Esophagus squamous epithelium (tissue), 5 donors: Measurements from ENCODE around the gene LY6G6D. TPM values are rescaled to one million over a fixed set of nuclear protein-coding genes. Genes with fewer than 3 reads are reported as not detected.

Experiments used
- DNase-seq: peaks from one replicate; lab custom pipeline; 2025; lab: John Stamatoyannopoulos, UW
- H3K27ac ChIP-seq, 4 donors: fragments of 200-600 bp; sonication (generic); one replicate each; pipeline ENCODE4 v1.5.1; 2016 to 2019; ENCODE audit warnings: mild to moderate bottlenecking in 1 of 4
- H3K27me3 ChIP-seq, 4 donors: fragments of 200-600 bp; sonication (generic); 1 replicate in 3 of 4; 2 replicates in 1 of 4; pipeline versions ENCODE4 v1.5.1 to v1.6.0; 2017 to 2021; ENCODE audit warnings: antibody characterized with exemption in 1 of 4
- H3K36me3 ChIP-seq, 3 donors: fragments of 200-600 bp; sonication (generic); one replicate each; pipeline ENCODE4 v1.5.1; 2016 to 2019
- H3K4me1 ChIP-seq, 3 donors: fragments of 200-600 bp; sonication (generic); one replicate each; pipeline ENCODE4 v1.5.1; 2017 to 2019
- H3K4me3 ChIP-seq, 4 donors: fragments of 200-600 bp; sonication (generic); 1 replicate in 3 of 4; 2 replicates in 1 of 4; pipeline ENCODE4 v1.5.1; 2016 to 2019; ENCODE audit warnings: mild to moderate bottlenecking in 2 of 4, moderate library complexity in 1 of 4
- H3K9me3 ChIP-seq, 3 donors: fragments of 200-600 bp; sonication (generic); one replicate each; pipeline ENCODE4 v1.5.1; 2016 to 2019
- CTCF ChIP-seq, 6 experiments: fragments of 450-650 bp in 4 of 6; fragments of 200-600 bp in 2 of 6; sonication (generic) in 2 of 6; IDR thresholded peaks; one replicate each; pipeline ENCODE4 v1.5.1; 2016 to 2019; ENCODE audit warnings: antibody characterized with exemption in 6 of 6, mild to moderate bottlenecking in 4 of 6, moderate library complexity in 4 of 6
- POLR2A ChIP-seq, 4 donors: fragments of 450-650 bp; IDR thresholded peaks; one replicate each; pipeline ENCODE4 v1.6.1; 2017; ENCODE audit warnings: antibody characterized with exemption in 4 of 4, mild to moderate bottlenecking in 4 of 4, moderate library complexity in 3 of 4
- WGBS, 2 donors: methylation state at CpG; one replicate each; pipeline ENCODE4 v1.1.5; 2018; 5-methylcytosine and 5-hydroxymethylcytosine counted together
- intact Hi-C: fragments of 100-400 bp; cut with DNase I; formaldehyde crosslinking; loops from one replicate; pipeline ENCODE4 v1.15.0; 2022
- small RNA-seq, 4 donors: library from RNA; depleted of rRNA; stranded (forward); fragments of <200 nt; gene quantifications; one replicate each; pipeline ENCODE3, GENCODE V24; 2016
- total RNA-seq, 4 donors: library from RNA; depleted of rRNA; stranded (reverse); fragments of >200 nt; gene quantifications; one replicate each; pipeline ENCODE4 v1.1.0, GENCODE V29; 2016
- donor health status: DM: yes; HTN: yes; CAD: no.

Gene LY6G6D
- total RNA-seq, 4 donors from 2014 or later = not detected

- no peaks in the 10 kb centered on the region for H3K9me3 ChIP-seq
- WGBS, 2 donors = 67% methylated on average over 11 to 22 of the region's 42 CpGs
- H3K27me3 ChIP-seq = no peaks in the 10 kb centered on the region
- TF ChIP-seq POLR2A (IDR thresholded peaks at IDR 0.05) (no peak), CTCF (IDR thresholded peaks at IDR 0.05) (no peak)
- no peak overlapping the region for H3K27ac ChIP-seq
- peaks cover 0 to 10% (median 0%) of the 10 kb centered on the region in 3 donors for H3K36me3 ChIP-seq
- H3K4me1 ChIP-seq = peaks cover 3 to 40% (median 3%) of the 10 kb centered on the region in 3 donors
- no peak for DNase-seq
- H3K4me3 ChIP-seq = peak overlapping the region in 3 of 4 donors; percentile 5 to 52 (median 20)
- intact Hi-C loops = loop anchor here (5.0 kb wide), 1 partner anchor 89 kb away; no protein-coding TSS in a partner anchor
Measured at GRCh38 chr6:31765910-31766794, 51.0 kb downstream of the LY6G6D start.

- TF ChIP-seq CTCF (IDR thresholded peaks at IDR 0.05) (no peak), POLR2A (IDR thresholded peaks at IDR 0.05) (no peak)
- no peak overlapping the region for H3K27ac ChIP-seq
- DNase-seq = no peak
- intact Hi-C loops = loop anchor here (5.0 kb wide), 1 partner anchor 90 kb away; no protein-coding TSS in a partner anchor
- H3K9me3 ChIP-seq = no peaks in the 10 kb centered on the region
- peaks cover 3 to 40% (median 3%) of the 10 kb centered on the region in 3 donors for H3K4me1 ChIP-seq
- H3K4me3 ChIP-seq = no peak overlapping the region
- WGBS, 2 donors = 70 to 89% methylated on average over 3 to 6 of the region's 6 CpGs
- no peaks in the 10 kb centered on the region for H3K27me3 ChIP-seq
- H3K36me3 ChIP-seq = peaks cover 0 to 2% (median 0%) of the 10 kb centered on the region in 3 donors
Measured at GRCh38 chr6:31767096-31767645, 52.0 kb downstream of the LY6G6D start.

Small RNA genes within 50 kb of the gene (small RNA-seq; reads per million reads assigned to genes)
- 0 reads per million in 4 donors for gene LY6G6D
- gene MIR4646 = 0 to 0.07 (median 0) reads per million in 4 donors
- gene MSH5-SAPCD1 = 0 reads per million in 4 donors
- gene RNU6-850P = 0 reads per million in 4 donors
- 0 reads per million in 4 donors for gene SAPCD1

Other genes with a start within 250 kb of the LY6G6D start
- 1 to 10 TPM in 3 of 4 donors, under 1 TPM in 1; 0.23 to 2.6 (median 2.1) TPM for gene MICB, start 217.2 kb upstream of the LY6G6D start, total RNA-seq
- not detected for gene MCCD1, start 186.4 kb upstream of the LY6G6D start, total RNA-seq
- gene DDX39B, start 173.3 kb upstream of the LY6G6D start, total RNA-seq = 100 to 1,000 TPM; 173 to 320 (median 259) TPM
- 1 to 10 TPM in 1 of 4 donors, under 1 TPM in 1, not detected in 2; 0.21 to 2.1 TPM for gene ATP6V1G2, start 168.7 kb upstream of the LY6G6D start, total RNA-seq
- 10 to 100 TPM in 3 of 4 donors, 1 to 10 TPM in 1; 7.8 to 25.2 (median 16.7) TPM for gene NFKBIL1, start 167.7 kb upstream of the LY6G6D start, total RNA-seq
- not detected for gene LTA, start 143.1 kb upstream of the LY6G6D start, total RNA-seq
- under 1 TPM in 3 of 4 donors, not detected in 1; 0.27 to 0.95 (median 0.61) TPM for gene TNF, start 139.8 kb upstream of the LY6G6D start, total RNA-seq
- 1 to 10 TPM in 2 of 4 donors, under 1 TPM in 2; 0.53 to 2.3 (median 1.1) TPM for gene LTB, start 132.9 kb upstream of the LY6G6D start, total RNA-seq
- 10 to 100 TPM in 1 of 4 donors, 1 to 10 TPM in 1, under 1 TPM in 1, not detected in 1; 0.49 to 50.4 (median 5.1) TPM for gene LST1, start 129.1 kb upstream of the LY6G6D start, total RNA-seq
- gene NCR3, start 122.3 kb upstream of the LY6G6D start, total RNA-seq = not detected
- gene AIF1, start 100.1 kb upstream of the LY6G6D start, total RNA-seq = 10 to 100 TPM in 2 of 4 donors, 1 to 10 TPM in 2; 2.4 to 30.7 (median 15.1) TPM
- gene PRRC2A, start 94.6 kb upstream of the LY6G6D start, total RNA-seq = 10 to 100 TPM; 42.8 to 84.9 (median 67.7) TPM
- gene BAG6, start 62.7 kb upstream of the LY6G6D start, total RNA-seq = 100 to 1,000 TPM; 129 to 217 (median 163) TPM
- 1 to 10 TPM in 2 of 4 donors, under 1 TPM in 2; 0.67 to 2.1 (median 1.1) TPM for gene APOM, start 59.5 kb upstream of the LY6G6D start, total RNA-seq
- 10 to 100 TPM; 28.8 to 34.4 (median 31.7) TPM for gene C6orf47, start 54.6 kb upstream of the LY6G6D start, total RNA-seq
- gene GPANK1, start 50.4 kb upstream of the LY6G6D start, total RNA-seq = 10 to 100 TPM in 2 of 4 donors, 1 to 10 TPM in 2; 6.9 to 16.0 (median 10.9) TPM
- 100 to 1,000 TPM; 155 to 204 (median 186) TPM for gene CSNK2B, start 49.3 kb upstream of the LY6G6D start, total RNA-seq
- gene LY6G5B, start 45.4 kb upstream of the LY6G6D start, total RNA-seq = 1 to 10 TPM in 3 of 4 donors, under 1 TPM in 1; 0.70 to 9.5 (median 4.5) TPM
- gene LY6G5C, start 34.3 kb upstream of the LY6G6D start, total RNA-seq = under 1 TPM in 2 of 4 donors, not detected in 2; 0.57 to 0.83 TPM
- gene ABHD16A, start 12.0 kb upstream of the LY6G6D start, total RNA-seq = 10 to 100 TPM; 38.5 to 43.3 (median 40.1) TPM
- gene LY6G6F, start 8.5 kb upstream of the LY6G6D start, total RNA-seq = not detected
- gene LY6G6C, start 6.4 kb downstream of the LY6G6D start, total RNA-seq = 10 to 100 TPM in 1 of 4 donors, 1 to 10 TPM in 2, under 1 TPM in 1; 0.53 to 14.6 (median 2.4) TPM
- gene MPIG6B, start 8.0 kb downstream of the LY6G6D start, total RNA-seq = 1 to 10 TPM in 1 of 4 donors, under 1 TPM in 3; 0.12 to 1.4 (median 0.73) TPM
- 10 to 100 TPM; 16.4 to 59.3 (median 28.2) TPM for gene DDAH2, start 14.0 kb downstream of the LY6G6D start, total RNA-seq
- 100 to 1,000 TPM; 289 to 440 (median 365) TPM for gene CLIC1, start 21.2 kb downstream of the LY6G6D start, total RNA-seq
- 1 to 10 TPM; 2.3 to 7.9 (median 6.8) TPM for gene MSH5, start 24.7 kb downstream of the LY6G6D start, total RNA-seq
- gene SAPCD1, start 47.3 kb downstream of the LY6G6D start, total RNA-seq = 1 to 10 TPM in 2 of 4 donors, under 1 TPM in 2; 0.45 to 2.9 (median 1.1) TPM
- under 1 TPM; 0.22 to 0.80 (median 0.58) TPM for gene VWA7, start 62.0 kb downstream of the LY6G6D start, total RNA-seq
- 10 to 100 TPM; 35.0 to 72.3 (median 45.5) TPM for gene VARS1, start 80.4 kb downstream of the LY6G6D start, total RNA-seq
- 10 to 100 TPM; 27.1 to 70.8 (median 36.6) TPM for gene LSM2, start 91.6 kb downstream of the LY6G6D start, total RNA-seq
- under 1 TPM; 0.35 to 0.97 (median 0.57) TPM for gene HSPA1L, start 99.9 kb downstream of the LY6G6D start, total RNA-seq
- gene HSPA1A, start 100.2 kb downstream of the LY6G6D start, total RNA-seq = 100 to 1,000 TPM; 158 to 362 (median 223) TPM
- gene HSPA1B, start 112.4 kb downstream of the LY6G6D start, total RNA-seq = 100 to 1,000 TPM; 209 to 553 (median 252) TPM
- gene NEU1, start 147.5 kb downstream of the LY6G6D start, total RNA-seq = 10 to 100 TPM; 13.6 to 23.6 (median 17.3) TPM
- 1 to 10 TPM in 2 of 4 donors, under 1 TPM in 1, not detected in 1; 0.38 to 3.6 (median 1.3) TPM for gene SLC44A4, start 163.6 kb downstream of the LY6G6D start, total RNA-seq
- gene EHMT2, start 182.3 kb downstream of the LY6G6D start, total RNA-seq = 10 to 100 TPM; 23.4 to 34.5 (median 27.4) TPM
- 1 to 10 TPM in 2 of 4 donors, under 1 TPM in 2; 0.83 to 2.8 (median 1.0) TPM for gene ZBTB12, start 186.7 kb downstream of the LY6G6D start, total RNA-seq
- gene C2, start 212.4 kb downstream of the LY6G6D start, total RNA-seq = 10 to 100 TPM in 2 of 4 donors, 1 to 10 TPM in 2; 1.1 to 15.2 (median 6.4) TPM
- 10 to 100 TPM; 10.4 to 81.1 (median 22.4) TPM for gene CFB, start 230.7 kb downstream of the LY6G6D start, total RNA-seq
- 10 to 100 TPM; 52.6 to 83.9 (median 64.4) TPM for gene NELFE, start 243.6 kb downstream of the LY6G6D start, total RNA-seq
- 10 to 100 TPM; 24.6 to 32.4 (median 26.8) TPM for gene SKIC2, start 243.8 kb downstream of the LY6G6D start, total RNA-seq